ENCODE measurements around the gene PSEN1.

DNA sequence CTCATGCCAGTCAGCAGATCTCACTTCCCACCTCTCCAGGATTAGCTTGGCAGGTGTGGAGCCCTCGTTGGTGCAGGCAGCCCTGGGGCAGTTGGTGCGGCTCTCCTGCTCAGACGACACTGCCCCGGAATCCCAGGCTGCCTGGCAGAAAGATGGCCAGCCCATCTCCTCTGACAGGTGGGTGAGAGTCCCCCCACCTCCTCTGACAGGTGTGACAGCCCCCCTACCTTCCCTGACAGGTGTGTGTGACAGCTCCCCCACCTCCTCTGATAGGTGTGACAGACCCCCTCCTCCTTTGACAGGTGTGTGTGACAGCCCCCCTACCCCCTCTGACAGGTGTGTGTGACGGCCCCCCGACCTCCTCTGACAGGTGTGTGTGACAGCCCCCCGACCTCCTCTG lies 127.3 kb downstream of the PSEN1 start:
- TF ChIP-seq, protein P1, sequence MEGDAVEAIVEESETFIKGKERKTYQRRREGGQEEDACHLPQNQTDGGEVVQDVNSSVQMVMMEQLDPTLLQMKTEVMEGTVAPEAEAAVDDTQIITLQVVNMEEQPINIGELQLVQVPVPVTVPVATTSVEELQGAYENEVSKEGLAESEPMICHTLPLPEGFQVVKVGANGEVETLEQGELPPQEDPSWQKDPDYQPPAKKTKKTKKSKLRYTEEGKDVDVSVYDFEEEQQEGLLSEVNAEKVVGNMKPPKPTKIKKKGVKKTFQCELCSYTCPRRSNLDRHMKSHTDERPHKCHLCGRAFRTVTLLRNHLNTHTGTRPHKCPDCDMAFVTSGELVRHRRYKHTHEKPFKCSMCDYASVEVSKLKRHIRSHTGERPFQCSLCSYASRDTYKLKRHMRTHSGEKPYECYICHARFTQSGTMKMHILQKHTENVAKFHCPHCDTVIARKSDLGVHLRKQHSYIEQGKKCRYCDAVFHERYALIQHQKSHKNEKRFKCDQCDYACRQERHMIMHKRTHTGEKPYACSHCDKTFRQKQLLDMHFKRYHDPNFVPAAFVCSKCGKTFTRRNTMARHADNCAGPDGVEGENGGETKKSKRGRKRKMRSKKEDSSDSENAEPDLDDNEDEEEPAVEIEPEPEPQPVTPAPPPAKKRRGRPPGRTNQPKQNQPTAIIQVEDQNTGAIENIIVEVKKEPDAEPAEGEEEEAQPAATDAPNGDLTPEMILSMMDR (IDR thresholded peaks at IDR 0.05), result no peak
- no peak for TF ChIP-seq POLR2A (IDR thresholded peaks at IDR 0.05)
